Prostate gland (tissue), 2 donors: ENCODE data around the gene STX1B. TPM values are rescaled to one million over a fixed set of nuclear protein-coding genes. Genes with fewer than 3 reads are reported as not detected.
"Not testable (repeated sequence)": the region's sequence is repeated elsewhere in the genome, so short reads cannot be mapped to it uniquely, and the experiment has no call there.

Experiments
- DNase-seq: peaks from one replicate; pipeline ENCODE4 v3.0.0-alpha.2; 2019; ENCODE audit warnings: low spot score
- H3K27ac ChIP-seq, 2 donors: fragments of 200-600 bp; sonication (generic); 2 replicates each; pipeline ENCODE4 v1.5.1; 2017 to 2019
- H3K27me3 ChIP-seq: fragments of 200-600 bp; sonication (generic); replicated peaks from 2 replicates; pipeline ENCODE4 v1.5.1; 2019; ENCODE audit not compliant: insufficient read depth
- H3K36me3 ChIP-seq, 2 donors: fragments of 200-600 bp; sonication (generic); 1 replicate in 1 of 2; 2 replicates in 1 of 2; pipeline versions ENCODE4 v1.5.1 to v1.8.1; 2017 to 2019
- H3K4me1 ChIP-seq: fragments of 200-600 bp; sonication (generic); replicated peaks from 2 replicates; pipeline ENCODE4 v1.5.1; 2019
- H3K4me3 ChIP-seq, 2 donors: fragments of 200-600 bp; sonication (generic); 2 replicates each; pipeline ENCODE4 v1.5.1; 2017 to 2019
- H3K9me3 ChIP-seq: fragments of 200-600 bp; sonication (generic); 2 replicates; pipeline ENCODE4 v1.5.1; 2017
- POLR2A ChIP-seq: fragments of 450-650 bp; IDR thresholded peaks from one replicate; pipeline ENCODE4 v1.6.1; 2016; ENCODE audit warnings: antibody characterized with exemption, mild to moderate bottlenecking
- POLR2AphosphoS5 ChIP-seq: sonication (generic); formaldehyde crosslinking; IDR thresholded peaks from one replicate; pipeline ENCODE4 v1.6.1; 2017; ENCODE audit warnings: antibody characterized with exemption
- WGBS: methylation state at CpG from one replicate; pipeline ENCODE4 v1.1.5; 2018; 5-methylcytosine and 5-hydroxymethylcytosine counted together
- intact Hi-C: fragments of 100-400 bp; cut with DNase I; formaldehyde crosslinking; loops from one replicate; pipeline ENCODE4 v1.14.2; 2022
- total RNA-seq, 2 donors: library from RNA; depleted of rRNA; stranded (reverse); fragments of >200 nt; gene quantifications; one replicate each; pipeline ENCODE4 v1.1.0, GENCODE V29; 2016
- TF ChIP-seq, protein P1 (sequence below), 4 experiments: fragments of 200-600 bp in 2 of 4; fragments of 450-650 bp in 2 of 4; sonication (generic) in 2 of 4; IDR thresholded peaks; 1 replicate in 3 of 4; 2 replicates in 1 of 4; pipeline ENCODE4 v1.5.1; 2016 to 2019; ENCODE audit warnings: antibody characterized with exemption in 4 of 4, mild to moderate bottlenecking in 2 of 4, moderate library complexity in 2 of 4

The STX1B gene
- total RNA-seq, 2 donors from 2014 or later: 0.36 to 0.91 TPM

DNA sequence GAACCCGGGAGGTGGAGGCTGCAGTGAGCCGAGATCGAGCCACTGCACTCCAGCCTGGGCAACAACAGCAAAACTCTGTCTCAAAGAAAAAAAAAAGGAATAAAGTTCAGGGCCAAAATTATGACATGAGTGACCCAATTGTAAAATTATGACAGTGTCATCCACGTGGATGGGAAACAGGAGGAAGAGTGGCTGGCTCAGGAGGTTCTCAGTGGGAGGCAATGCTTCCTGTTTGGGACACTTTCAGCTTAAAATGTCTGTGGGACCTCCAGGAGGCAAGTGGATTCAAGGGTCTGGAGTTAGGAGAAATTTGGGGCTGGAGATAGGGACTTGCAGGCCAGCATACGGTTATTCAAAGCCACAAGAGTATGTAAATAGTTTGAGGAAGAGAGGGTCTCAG, 14.9 kb upstream of the STX1B start:
- H3K27me3 ChIP-seq: no peaks in the 10 kb centered on the region
- no peak for TF ChIP-seq POLR2AphosphoS5
- TF ChIP-seq, protein P1, sequence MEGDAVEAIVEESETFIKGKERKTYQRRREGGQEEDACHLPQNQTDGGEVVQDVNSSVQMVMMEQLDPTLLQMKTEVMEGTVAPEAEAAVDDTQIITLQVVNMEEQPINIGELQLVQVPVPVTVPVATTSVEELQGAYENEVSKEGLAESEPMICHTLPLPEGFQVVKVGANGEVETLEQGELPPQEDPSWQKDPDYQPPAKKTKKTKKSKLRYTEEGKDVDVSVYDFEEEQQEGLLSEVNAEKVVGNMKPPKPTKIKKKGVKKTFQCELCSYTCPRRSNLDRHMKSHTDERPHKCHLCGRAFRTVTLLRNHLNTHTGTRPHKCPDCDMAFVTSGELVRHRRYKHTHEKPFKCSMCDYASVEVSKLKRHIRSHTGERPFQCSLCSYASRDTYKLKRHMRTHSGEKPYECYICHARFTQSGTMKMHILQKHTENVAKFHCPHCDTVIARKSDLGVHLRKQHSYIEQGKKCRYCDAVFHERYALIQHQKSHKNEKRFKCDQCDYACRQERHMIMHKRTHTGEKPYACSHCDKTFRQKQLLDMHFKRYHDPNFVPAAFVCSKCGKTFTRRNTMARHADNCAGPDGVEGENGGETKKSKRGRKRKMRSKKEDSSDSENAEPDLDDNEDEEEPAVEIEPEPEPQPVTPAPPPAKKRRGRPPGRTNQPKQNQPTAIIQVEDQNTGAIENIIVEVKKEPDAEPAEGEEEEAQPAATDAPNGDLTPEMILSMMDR (IDR thresholded peaks at IDR 0.05): no peak
- TF ChIP-seq POLR2A: no peak
- H3K4me3 ChIP-seq: no peak overlapping the region
- no peaks in the 10 kb centered on the region for H3K36me3 ChIP-seq
- intact Hi-C loops: no loop called here
- no peaks in the 10 kb centered on the region for H3K9me3 ChIP-seq
- WGBS: 76% methylated on average over 5 of the region's 5 CpGs
- no peaks in the 10 kb centered on the region for H3K4me1 ChIP-seq
- no peak for DNase-seq
- no peak overlapping the region for H3K27ac ChIP-seq

- Histone ChIP-seq H3K4me1 (no peaks in the 10 kb centered on the region), H3K27ac (no peak overlapping the region), H3K4me3 (no peak overlapping the region), H3K27me3 (no peaks in the 10 kb centered on the region), H3K9me3 (no peaks in the 10 kb centered on the region), H3K36me3 (no peaks in the 10 kb centered on the region)
- no peak for DNase-seq
- intact Hi-C loops: no loop called here
- TF ChIP-seq POLR2A (no peak), POLR2AphosphoS5 (no peak)
- TF ChIP-seq, protein P1 (IDR thresholded peaks at IDR 0.05): no peak
- 79% methylated on average over 6 of the region's 6 CpGs for WGBS
Measured at GRCh38 chr16:31023627-31024226, 13.3 kb upstream of the STX1B start.

DNA sequence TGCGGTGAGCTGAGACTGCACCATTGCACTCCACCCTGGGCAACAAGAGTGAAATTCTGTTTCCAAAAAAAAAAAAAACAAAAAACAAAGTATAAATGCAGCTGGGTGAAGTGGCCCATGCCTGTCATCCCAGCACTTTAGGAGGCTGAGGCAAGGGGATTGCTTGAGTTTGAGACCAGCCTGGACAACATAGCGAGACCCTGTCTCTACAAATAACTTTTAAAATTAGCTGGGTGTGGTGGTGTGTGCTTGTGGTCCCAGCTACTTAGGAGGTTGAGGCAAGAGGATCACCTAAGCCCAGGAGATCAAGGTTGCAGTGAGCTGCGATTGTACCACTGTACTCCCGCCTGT, 12.8 kb upstream of the STX1B start:
- Histone ChIP-seq H3K4me3 (no peak overlapping the region), H3K36me3 (no peaks in the 10 kb centered on the region), H3K9me3 (no peaks in the 10 kb centered on the region), H3K27ac (no peak overlapping the region), H3K27me3 (no peaks in the 10 kb centered on the region), H3K4me1 (no peaks in the 10 kb centered on the region)
- 96% methylated on average over 4 of the region's 4 CpGs for WGBS
- intact Hi-C loops: no loop called here
- DNase-seq: no peak
- TF ChIP-seq POLR2A: no peak
- TF ChIP-seq POLR2AphosphoS5: no peak
- TF ChIP-seq, protein P1 (IDR thresholded peaks at IDR 0.05): no peak

GRCh38 chr16:31022544-31023251, 12.3 kb upstream of the STX1B start:
- TF ChIP-seq POLR2A (no peak), POLR2AphosphoS5 (no peak)
- TF ChIP-seq, protein P1 (IDR thresholded peaks at IDR 0.05): no peak
- Histone ChIP-seq H3K9me3 (no peaks in the 10 kb centered on the region), H3K4me3 (no peak overlapping the region), H3K27me3 (no peaks in the 10 kb centered on the region), H3K36me3 (no peaks in the 10 kb centered on the region), H3K4me1 (no peaks in the 10 kb centered on the region), H3K27ac (no peak overlapping the region)
- no peak for DNase-seq
- intact Hi-C loops: no loop called here
- WGBS: 83% methylated on average over 12 of the region's 12 CpGs

- Histone ChIP-seq H3K4me1 (no peaks in the 10 kb centered on the region), H3K27ac (no peak overlapping the region), H3K4me3 (no peak overlapping the region), H3K27me3 (no peaks in the 10 kb centered on the region), H3K36me3 (no peaks in the 10 kb centered on the region), H3K9me3 (no peaks in the 10 kb centered on the region)
- no peak for DNase-seq
- WGBS: 97% methylated on average over 3 of the region's 3 CpGs
- TF ChIP-seq POLR2A (no peak), POLR2AphosphoS5 (no peak)
- TF ChIP-seq, protein P1 (IDR thresholded peaks at IDR 0.05): no peak
- intact Hi-C loops: no loop called here
Measured at GRCh38 chr16:31020536-31020935, 10.1 kb upstream of the STX1B start.

DNA sequence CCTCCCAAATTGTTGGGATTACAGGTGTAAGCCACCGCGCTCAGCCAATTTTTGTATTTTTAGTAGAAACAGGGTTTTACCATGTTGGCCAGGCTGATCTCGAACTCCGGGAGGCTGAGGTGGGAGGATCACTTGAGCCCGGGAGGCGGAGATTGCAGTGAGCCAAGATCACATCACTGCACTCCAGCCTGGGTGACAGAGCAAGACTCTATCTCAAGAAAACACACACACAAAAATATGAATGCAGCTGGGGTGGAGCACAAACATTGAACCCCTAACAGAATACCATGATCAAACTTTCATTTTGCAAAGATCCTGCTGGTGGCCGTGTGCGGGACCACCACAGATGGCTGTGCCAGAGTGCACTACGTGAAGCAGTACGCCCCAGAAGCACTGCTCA, 7.3 kb upstream of the STX1B start:
- 89% methylated on average over 10 of the region's 10 CpGs for WGBS
- H3K4me3 ChIP-seq, H3K27me3 ChIP-seq, H3K27ac ChIP-seq, intact Hi-C loops, H3K9me3 ChIP-seq, H3K4me1 ChIP-seq, DNase-seq, H3K36me3 ChIP-seq: not testable (repeated sequence)
